ENCODE data around the gene ACOT8.

GRCh38 chr20:45874576-45874975, 17.4 kb upstream of the ACOT8 start:
- TF ChIP-seq EZH2phosphoT487 (IDR thresholded peaks at IDR 0.05; ENCODE audit: borderline replicate concordance, low read length), result no peak
- TF ChIP-seq, protein P1, sequence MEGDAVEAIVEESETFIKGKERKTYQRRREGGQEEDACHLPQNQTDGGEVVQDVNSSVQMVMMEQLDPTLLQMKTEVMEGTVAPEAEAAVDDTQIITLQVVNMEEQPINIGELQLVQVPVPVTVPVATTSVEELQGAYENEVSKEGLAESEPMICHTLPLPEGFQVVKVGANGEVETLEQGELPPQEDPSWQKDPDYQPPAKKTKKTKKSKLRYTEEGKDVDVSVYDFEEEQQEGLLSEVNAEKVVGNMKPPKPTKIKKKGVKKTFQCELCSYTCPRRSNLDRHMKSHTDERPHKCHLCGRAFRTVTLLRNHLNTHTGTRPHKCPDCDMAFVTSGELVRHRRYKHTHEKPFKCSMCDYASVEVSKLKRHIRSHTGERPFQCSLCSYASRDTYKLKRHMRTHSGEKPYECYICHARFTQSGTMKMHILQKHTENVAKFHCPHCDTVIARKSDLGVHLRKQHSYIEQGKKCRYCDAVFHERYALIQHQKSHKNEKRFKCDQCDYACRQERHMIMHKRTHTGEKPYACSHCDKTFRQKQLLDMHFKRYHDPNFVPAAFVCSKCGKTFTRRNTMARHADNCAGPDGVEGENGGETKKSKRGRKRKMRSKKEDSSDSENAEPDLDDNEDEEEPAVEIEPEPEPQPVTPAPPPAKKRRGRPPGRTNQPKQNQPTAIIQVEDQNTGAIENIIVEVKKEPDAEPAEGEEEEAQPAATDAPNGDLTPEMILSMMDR (IDR thresholded peaks at IDR 0.05; ENCODE audit: low read depth, low read length, poor library complexity, severe bottlenecking), result no peak

Measured in DOHH2 (cell line).